K562 (cell line): ENCODE data around the gene HSPA5. TPM values are rescaled to one million over a fixed set of nuclear protein-coding genes. Genes with fewer than 3 reads are reported as not detected.
"Not testable (repeated sequence)": the region's sequence is repeated elsewhere in the genome, so short reads cannot be mapped to it uniquely, and the experiment has no call there.

ENCODE experiments used
- ATAC-seq: fragments of 200-7000 bp; cut with Tn5 transposase; 3 replicates; pipeline ENCODE4 v1.9.1; 2020; ENCODE audit warnings: moderate library complexity
- BruUV-seq: library from RNA; stranded (reverse); fragments of 400-500 nt; replicated peaks from 2 replicates; lab custom pipeline; 2021; lab: Mats Ljungman, UMichigan
- CTCF ChIA-PET: fragments of 300-600 bp; formaldehyde crosslinking; extraction: SDS; loops from one replicate; lab custom pipeline; 2021; ENCODE audit warnings: low intra/inter-chr PET ratio; lab: Yijun Ruan, JAX
- POLR2A ChIA-PET: fragments of 300-600, 350-650 bp; sonication (Branson Sonifier 250); formaldehyde crosslinking; extraction: SDS; loops from one replicate; lab custom pipeline; 2021; ENCODE audit warnings: antibody characterized with exemption, inconsistent platforms; lab: Yijun Ruan, JAX
- DNase-seq, 4 experiments: peaks; one replicate each; pipeline versions ENCODE4 v3.0.0 to v3.0.0-alpha.2; 2011 to 2018; ENCODE audit warnings: low spot score in 3 of 4, mixed read lengths in 3 of 4; ENCODE audit errors: extremely low read depth in 1 of 4
- FAIRE-seq: peaks from 2 replicates; lab custom pipeline; 2011; peaks lifted over from hg19 to GRCh38; lab: Jason Lieb, UNC
- H2AFZ ChIP-seq: 2 replicates; pipeline ENCODE4 v1.6.0; 2011; ENCODE audit warnings: low read depth, low read length, control low read depth, inconsistent platforms
- H3K27ac ChIP-seq: fragments of 200-600 bp; 3 replicates; pipeline ENCODE4 v1.8.0; 2011; ENCODE audit warnings: low read depth, mild to moderate bottlenecking, control low read depth, inconsistent platforms, low read length, moderate library complexity, mixed read lengths; ENCODE audit errors: extremely low read depth
- H3K27me3 ChIP-seq, 2 experiments: fragments of 300-600 bp in 1 of 2; 2 replicates in 1 of 2; 3 replicates in 1 of 2; pipeline versions ENCODE4 v1.6.0 to v1.8.0; 2011; ENCODE audit warnings: inconsistent platforms in 2 of 2, low read length in 2 of 2, mild to moderate bottlenecking in 1 of 2, mixed read lengths in 1 of 2, moderate library complexity in 1 of 2; ENCODE audit not compliant: control insufficient read depth in 2 of 2, insufficient read depth in 2 of 2
- H3K36me3 ChIP-seq: fragments of 300-600 bp; 3 replicates; pipeline ENCODE4 v1.8.0; 2011; ENCODE audit warnings: mild to moderate bottlenecking, low read length, inconsistent platforms; ENCODE audit not compliant: control insufficient read depth, insufficient read depth
- H3K4me1 ChIP-seq, 2 experiments: fragments of 200-600 bp in 1 of 2; replicated peaks in 1 of 2; 2 replicates in 1 of 2; 3 replicates in 1 of 2; pipeline versions ENCODE4 v1.5.1 to v1.8.0; 2011; ENCODE audit warnings: inconsistent platforms in 2 of 2, low read length in 2 of 2, mild to moderate bottlenecking in 1 of 2, mixed read lengths in 1 of 2, moderate library complexity in 1 of 2; ENCODE audit not compliant: control insufficient read depth in 2 of 2, insufficient read depth in 2 of 2
- H3K4me2 ChIP-seq: 2 replicates; pipeline ENCODE4 v1.6.1; 2011; ENCODE audit warnings: low read length, control low read depth, inconsistent platforms, mixed read lengths; ENCODE audit not compliant: insufficient read depth
- H3K4me3 ChIP-seq: fragments of 200-600 bp; sonication (generic), shearing (Covaris generic); 2 replicates; pipeline ENCODE4 v1.5.1; 2016; ENCODE audit warnings: control low read depth, inconsistent platforms
- H3K79me2 ChIP-seq: fragments of 200-600 bp; 3 replicates; pipeline ENCODE4 v1.8.0; 2011; ENCODE audit warnings: low read length, inconsistent platforms; ENCODE audit not compliant: control insufficient read depth, insufficient read depth
- H3K9ac ChIP-seq, 2 experiments: 2 replicates each; pipeline versions ENCODE4 v1.6.0 to v1.6.1; 2011; ENCODE audit warnings: low read depth in 2 of 2, low read length in 2 of 2, control low read depth in 1 of 2, inconsistent platforms in 1 of 2, mild to moderate bottlenecking in 1 of 2, mixed read lengths in 1 of 2; ENCODE audit not compliant: insufficient read depth in 1 of 2
- H3K9me1 ChIP-seq: one replicate; pipeline ENCODE4 v1.6.0; 2011; ENCODE audit warnings: inconsistent platforms, mild to moderate bottlenecking, low read length, moderate library complexity; ENCODE audit not compliant: control insufficient read depth, insufficient read depth
- H3K9me3 ChIP-seq: replicated peaks from 2 replicates; pipeline ENCODE4 v1.5.1; 2011; ENCODE audit warnings: low read depth, low read length, inconsistent platforms; ENCODE audit not compliant: control insufficient read depth, insufficient read depth
- H4K20me1 ChIP-seq: replicated peaks from 2 replicates; pipeline ENCODE4 v1.6.1; 2011; ENCODE audit warnings: low read length, inconsistent platforms, mixed read lengths; ENCODE audit not compliant: control insufficient read depth, insufficient read depth
- RCOR1 ChIP-seq, 2 experiments: IDR thresholded peaks; 2 replicates each; pipeline ENCODE4 v1.6.1; 2012; ENCODE audit warnings: low read depth in 2 of 2, low read length in 2 of 2, borderline replicate concordance in 1 of 2, improper control_type of control experiment in 1 of 2
- TRIM28 ChIP-seq: fragments of 450-650 bp; IDR thresholded peaks from 2 replicates; pipeline ENCODE4 v1.6.1; 2017
- ZNF121 ChIP-seq: sonication (generic); formaldehyde crosslinking; conservative IDR thresholded peaks from 2 replicates; pipeline ENCODE4 v1.8.0; 2022; ENCODE audit warnings: missing genetic modification reagents
- WGBS: fragments of 100-300 bp; shearing (Covaris generic); methylation state at CpG from one replicate; pipeline ENCODE4 v1.1.6; 2016; ENCODE audit warnings: low coverage, mixed read lengths; ENCODE audit not compliant: insufficient coverage; ENCODE audit errors: missing lambda C conversion rate; 5-methylcytosine and 5-hydroxymethylcytosine counted together
- in situ Hi-C: fragments of 300-500 bp; cut with MboI; formaldehyde crosslinking; loops from 4 replicates; pipeline ENCODE4 v1.15.0; 2018; ENCODE audit warnings: inconsistent platforms, mixed read lengths
- intact Hi-C: fragments of 100-400 bp; cut with micrococcal nuclease; formaldehyde crosslinking; loops from 2 replicates; pipeline ENCODE4 v1.14.2; 2022
- polyA plus RNA-seq, 8 experiments: library from polyadenylated mRNA; depleted of rRNA in 4 of 8; stranded (reverse) in 5 of 8; unstranded in 3 of 8; fragments of >200 nt; fragmentation: Nextera tagmentation in 2 of 8; fragmentation: Illumina TruSeq in 1 of 8; extraction: Ambion mirVana in 2 of 8; extraction: Trizol in 1 of 8; gene quantifications; 2 replicates each; pipeline versions ENCODE4 v1.2.1 to v1.2.3, GENCODE V29; 2011 to 2014; ENCODE audit warnings: inconsistent platforms in 1 of 8, missing spikeins in 1 of 8
- total RNA-seq, 7 experiments: library from RNA; depleted of rRNA in 6 of 7; stranded (reverse); fragments of >200 nt in 6 of 7; fragmentation: Illumina TruSeq in 2 of 7; extraction: Trizol in 2 of 7; gene quantifications; 2 replicates each; pipeline versions ENCODE4 v1.2.1 to v1.2.3, GENCODE V29; 2011 to 2021; ENCODE audit warnings: low replicate concordance in 1 of 7

Gene HSPA5
- total and polyA plus RNA-seq, 9 of the 15 experiments (the other 6 are each of a cell fraction or from before 2014, with no cell fraction given), result 48.0 to 265 (median 113) TPM

DNA sequence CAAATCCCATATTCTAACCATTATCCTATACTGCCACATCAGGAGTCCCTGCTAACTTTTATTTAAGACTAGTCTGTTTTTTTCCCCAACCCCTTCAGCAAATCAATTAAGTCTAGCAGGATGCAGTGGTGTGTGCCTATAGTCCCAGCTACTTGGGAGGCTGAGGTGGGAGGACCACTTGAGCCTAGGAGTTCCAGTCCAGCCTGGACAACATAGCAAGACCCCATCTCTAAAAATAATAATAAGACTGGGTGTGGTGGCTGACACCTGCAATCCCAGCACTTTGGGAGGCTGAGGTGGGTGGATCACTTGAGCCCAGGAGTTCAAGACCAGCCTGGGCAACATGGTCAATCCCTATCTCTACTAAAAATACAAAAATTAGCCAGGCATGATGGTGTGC lies 16.3 kb downstream of the HSPA5 start:
- CTCF ChIA-PET, H3K9me3 ChIP-seq, H3K4me2 ChIP-seq, H2AFZ ChIP-seq, H3K27ac ChIP-seq, ATAC-seq, H3K9ac ChIP-seq, H4K20me1 ChIP-seq, intact Hi-C loops, H3K4me1 ChIP-seq, H3K4me3 ChIP-seq, FAIRE-seq, H3K79me2 ChIP-seq, DNase-seq, BruUV-seq, H3K9me1 ChIP-seq, H3K27me3 ChIP-seq, in situ Hi-C loops: not testable (repeated sequence)
- peak; percentile 91 for TF ChIP-seq ZNF121
- POLR2A ChIA-PET, result interaction anchor here (0.8 to 9.5 kb wide), 2 partner anchors 11 to 16 kb away, joined by 3 to 75 read pairs; no protein-coding TSS in a partner anchor
- H3K36me3 ChIP-seq, result peaks cover 48% of the 10 kb centered on the region; the same call in 2 of the 3 replicates

GRCh38 chr9:125218621-125219020 lies 22.5 kb downstream of the HSPA5 start:
- peaks cover 57% of the 10 kb centered on the region; the same call in 2 of the 3 replicates for H3K36me3 ChIP-seq
- no peaks in the 10 kb centered on the region for H3K27me3 ChIP-seq
- ATAC-seq (no peak), FAIRE-seq (no peak), DNase-seq (no peak)
- H3K9me1 ChIP-seq, result no peaks in the 10 kb centered on the region
- H3K4me3 ChIP-seq, result no peak overlapping the region
- H3K79me2 ChIP-seq, result no peaks in the 10 kb centered on the region
- CTCF ChIA-PET, result no interaction called here
- TF ChIP-seq RCOR1 (IDR thresholded peaks at IDR 0.05; ENCODE audit: borderline replicate concordance in 1 of 2, low read depth in 2 of 2, low read length in 2 of 2) (no peak), TRIM28 (no peak)
- in situ Hi-C loops, result no loop called here
- H3K9me3 ChIP-seq, result no peaks in the 10 kb centered on the region
- WGBS, result 97% methylated on average over 3 of the region's 3 CpGs
- no peaks in the 10 kb centered on the region for H3K4me1 ChIP-seq
- intact Hi-C loops, result no loop called here
- no peak overlapping the region for H3K27ac ChIP-seq
- no peak overlapping the region for H2AFZ ChIP-seq
- POLR2A ChIA-PET, result interaction anchor here (0.6 to 2.2 kb wide), 3 partner anchors 13 to 17 kb away, joined by 3 to 14 read pairs (median 11); no protein-coding TSS in a partner anchor
- no peak overlapping the region for H3K9ac ChIP-seq
- no peak overlapping the region for H3K4me2 ChIP-seq
- no peaks in the 10 kb centered on the region for H4K20me1 ChIP-seq
- BruUV-seq, result no TSS peak
